Cortex of kidney (tissue), 1 donor: ENCODE measurements around the gene NCKAP5.

Experiments
- DNase-seq: peaks from one replicate; lab custom pipeline; 2025; lab: John Stamatoyannopoulos, UW

NCKAP5 gene

GRCh38 chr2:132798341-132798740, 769.9 kb downstream of the NCKAP5 start:
- DNase-seq, result no peak

- no peak for DNase-seq
Observed at GRCh38 chr2:132797556-132797955, 770.7 kb downstream of the NCKAP5 start.

- DNase-seq, result no peak
Observed at GRCh38 chr2:132797071-132797470, 771.2 kb downstream of the NCKAP5 start.

- DNase-seq, result no peak
Observed at GRCh38 chr2:132795220-132795619, 773.0 kb downstream of the NCKAP5 start.

- no peak for DNase-seq
Observed at GRCh38 chr2:132793532-132793931, 774.7 kb downstream of the NCKAP5 start.

GRCh38 chr2:132790207-132790785, 778.0 kb downstream of the NCKAP5 start:
- no peak for DNase-seq

- DNase-seq, result no peak
Observed at GRCh38 chr2:132789066-132789465, 779.2 kb downstream of the NCKAP5 start.

GRCh38 chr2:132788310-132788838, 779.9 kb downstream of the NCKAP5 start:
- DNase-seq, result no peak

GRCh38 chr2:132783883-132784282, 784.4 kb downstream of the NCKAP5 start:
- DNase-seq, result no peak

- no peak for DNase-seq
Observed at GRCh38 chr2:132782176-132782783, 786.0 kb downstream of the NCKAP5 start.

- no peak for DNase-seq
Observed at GRCh38 chr2:132780651-132781050, 787.6 kb downstream of the NCKAP5 start.

GRCh38 chr2:132779206-132779721, 789.0 kb downstream of the NCKAP5 start:
- no peak for DNase-seq

GRCh38 chr2:132776287-132776686, 792.0 kb downstream of the NCKAP5 start:
- DNase-seq, result no peak

GRCh38 chr2:132774189-132774588, 794.1 kb downstream of the NCKAP5 start:
- no peak for DNase-seq

GRCh38 chr2:132773331-132773730, 794.9 kb downstream of the NCKAP5 start:
- DNase-seq, result no peak

- DNase-seq, result no peak
Observed at GRCh38 chr2:132772340-132772739, 795.9 kb downstream of the NCKAP5 start.

GRCh38 chr2:132766573-132766972, 801.7 kb downstream of the NCKAP5 start:
- DNase-seq, result no peak

GRCh38 chr2:132761437-132761836, 806.8 kb downstream of the NCKAP5 start:
- no peak for DNase-seq

GRCh38 chr2:132760971-132761370, 807.3 kb downstream of the NCKAP5 start:
- no peak for DNase-seq

- DNase-seq, result no peak
Observed at GRCh38 chr2:132760405-132760804, 807.9 kb downstream of the NCKAP5 start.

- no peak for DNase-seq
Observed at GRCh38 chr2:132758995-132759394, 809.3 kb downstream of the NCKAP5 start.

GRCh38 chr2:132757676-132758075, 810.6 kb downstream of the NCKAP5 start:
- DNase-seq, result no peak

GRCh38 chr2:132757002-132757589, 811.2 kb downstream of the NCKAP5 start:
- no peak for DNase-seq
